Motor neuron (in vitro differentiated cells): ENCODE measurements around the gene PARD3B. TPM values are rescaled to one million over a fixed set of nuclear protein-coding genes. Genes with fewer than 3 reads are reported as not detected.
A peak's percentile ranks its signal among the peaks of the same experiment; 100 is the strongest.

ENCODE experiments used
- ATAC-seq, 8 experiments: fragments of 200-7000 bp; cut with Tn5 transposase; replicated peaks in 6 of 8; 2 replicates each; pipeline ENCODE4 v1.8.0; 2021; ENCODE audit warnings: mild to moderate bottlenecking in 8 of 8, moderate library complexity in 8 of 8
- H3K27ac ChIP-seq, 2 donors: fragments of 250-450 bp; sonication (Bioruptor Pico); 2 replicates each; pipeline ENCODE4 v1.9.0; 2021; ENCODE audit warnings: antibody characterized with exemption in 2 of 2, mild to moderate bottlenecking in 2 of 2, moderate library complexity in 1 of 2
- H3K4me1 ChIP-seq, 2 donors: fragments of 250-450 bp; sonication (Bioruptor Pico); replicated peaks in 1 of 2; 2 replicates each; pipeline ENCODE4 v1.6.1; 2021; ENCODE audit warnings: antibody characterized with exemption in 2 of 2, mild to moderate bottlenecking in 2 of 2, moderate library complexity in 1 of 2
- H3K4me3 ChIP-seq, 5 donors: fragments of 250-450 bp; sonication (Bioruptor Pico); 2 replicates each; pipeline ENCODE4 v1.9.0; 2021; ENCODE audit warnings: antibody characterized with exemption in 5 of 5, mild to moderate bottlenecking in 5 of 5, moderate library complexity in 4 of 5
- WGBS, 10 experiments: fragments of 450-650 bp; shearing (Covaris generic); methylation state at CpG; one replicate each; pipeline ENCODE4 v1.0.0; 2022; 5-methylcytosine and 5-hydroxymethylcytosine counted together
- in situ Hi-C, 9 experiments: fragments of 400-800 bp; cut with MboI; loops; one replicate each; pipeline ENCODE4 v1.15.0; 2021; ENCODE audit warnings: low sequenced_read_pairs in 9 of 9, low pct_unique_long_range_greater_than_20kb in 2 of 9; ENCODE audit not compliant: unreplicated experiment in 9 of 9
- total RNA-seq, 8 experiments: library from RNA; unstranded; fragments of 300-600 nt; gene quantifications; 2 replicates each; pipeline versions ENCODE4 v1.2.3 to v1.2.4, GENCODE V29; 2022

PARD3B gene
- total RNA-seq, 8 experiments from 2014 or later = 3.1 to 24.3 (median 10.4) TPM

DNA sequence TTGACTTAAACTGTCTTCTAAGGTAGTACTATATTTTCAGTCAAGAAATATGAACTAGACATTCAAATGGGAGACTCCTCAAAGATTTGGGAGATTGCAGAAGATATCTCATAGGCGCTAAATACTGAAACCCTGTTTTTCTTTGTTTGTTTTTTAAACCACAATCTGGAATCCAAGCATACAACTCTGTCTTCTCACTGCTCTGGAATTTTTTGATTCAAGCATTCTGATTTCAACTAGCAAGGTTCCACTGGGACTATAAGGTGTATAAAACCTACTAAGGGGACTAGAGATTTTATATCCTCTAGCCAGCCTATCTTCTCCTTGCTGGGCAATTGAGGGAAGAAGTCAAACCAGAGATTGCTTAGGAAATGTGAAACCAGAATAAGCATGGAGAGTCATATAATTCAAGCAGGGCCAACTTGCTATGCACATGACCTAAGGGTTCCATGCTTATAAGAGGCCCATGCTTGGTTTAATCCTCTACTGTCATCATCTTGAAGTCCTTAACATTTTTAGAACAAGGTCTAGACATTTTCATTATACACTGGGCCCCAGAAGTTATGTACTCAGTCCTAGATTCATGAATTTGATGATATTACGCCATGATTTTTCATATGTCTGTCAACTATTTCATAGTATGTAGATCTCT, 405.5 kb downstream of the PARD3B start:
- no peak overlapping the region for H3K27ac ChIP-seq

DNA sequence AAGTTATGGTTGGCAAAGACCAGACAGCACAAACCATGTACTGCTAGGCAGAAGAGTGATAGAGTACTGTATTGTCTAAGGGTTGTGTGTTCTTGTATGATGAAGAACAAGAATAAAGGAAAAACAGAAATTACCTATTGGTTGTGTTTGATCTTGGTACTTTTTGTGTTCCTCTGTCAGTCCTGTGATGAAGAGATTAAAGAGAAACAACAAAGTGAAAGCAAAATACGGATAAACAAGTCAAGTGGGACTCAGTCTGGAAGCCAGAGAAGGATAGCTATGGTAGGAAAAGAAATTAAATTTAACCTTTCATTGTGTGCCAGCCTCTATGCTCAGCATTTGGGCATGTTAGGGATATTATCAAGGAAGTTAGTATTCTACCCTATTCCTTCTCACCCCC, 413.1 kb downstream of the PARD3B start:
- Histone ChIP-seq H3K4me1 (no peaks in the 10 kb centered on the region), H3K27ac (no peak overlapping the region), H3K4me3 (no peak overlapping the region)
- 38 to 100% (median 75%) methylated on average over 1 of the region's 1 CpG; no CpG with 5 or more reads in 2 of the 10 experiments for WGBS, 10 experiments
- in situ Hi-C loops = no loop called here
- ATAC-seq = no peak

More for the DNA sequence above, 405.5 kb downstream of the PARD3B start:
- H3K4me1 ChIP-seq = peaks cover 0 to 11% of the 10 kb centered on the region in 2 donors
- peak in 3 of 8 experiments; percentile 7 to 97 (median 75) for ATAC-seq
- H3K4me3 ChIP-seq = no peak overlapping the region
- in situ Hi-C loops = no loop called here
- WGBS, 10 experiments = 88 to 100% (median 100%) methylated on average over 1 to 2 of the region's 2 CpGs; no CpG with 5 or more reads in 1 of the 10 experiments

DNA sequence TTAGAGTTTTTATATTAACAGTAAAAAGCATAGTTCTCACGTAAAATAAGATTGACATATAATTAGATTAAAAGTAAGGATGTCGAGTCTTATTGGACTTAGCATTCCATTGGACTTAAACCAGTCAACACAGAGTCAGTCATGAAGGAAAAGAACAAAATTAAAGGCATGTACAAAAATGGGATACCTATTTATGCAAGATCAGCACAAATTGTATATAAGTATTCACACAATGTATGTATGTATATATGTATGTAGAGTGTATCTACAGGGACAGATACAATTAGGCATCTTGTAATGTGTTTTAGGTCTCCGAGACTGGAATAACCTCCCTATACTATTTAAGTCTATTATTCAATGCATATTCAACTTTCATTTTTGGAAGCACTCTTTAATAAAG, 419.1 kb downstream of the PARD3B start:
- H3K4me1 ChIP-seq = peaks cover 0 to 5% of the 10 kb centered on the region in 2 donors
- no peak overlapping the region for H3K27ac ChIP-seq
- in situ Hi-C loops = no loop called here
- no peak for ATAC-seq
- 92 to 100% (median 100%) methylated on average over 1 to 3 of the region's 3 CpGs for WGBS, 10 experiments
- H3K4me3 ChIP-seq = no peak overlapping the region

DNA sequence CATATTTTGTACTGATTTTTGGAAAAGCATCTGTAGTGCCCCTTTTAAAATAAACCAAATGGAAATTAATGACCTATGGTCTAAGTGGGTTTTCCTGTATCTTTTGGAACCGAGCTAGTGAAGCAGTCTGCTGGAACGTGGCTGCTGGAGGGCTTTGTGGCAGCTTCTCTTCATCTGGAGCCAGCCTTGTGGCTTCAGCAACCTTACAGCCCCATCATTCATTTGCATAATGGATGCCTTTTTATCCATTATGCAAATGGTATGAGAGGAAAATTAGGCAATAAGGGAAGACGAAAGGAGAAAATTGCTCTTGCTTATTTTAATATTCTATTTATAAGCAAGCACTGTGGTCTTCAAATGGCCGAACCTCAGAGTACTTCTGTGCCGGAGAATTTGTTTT, 421.0 kb downstream of the PARD3B start:
- peak in 1 of 8 experiments; percentile 88 for ATAC-seq
- WGBS, 10 experiments = 0 to 100% (median 82%) methylated on average over 1 to 5 of the region's 5 CpGs
- Histone ChIP-seq H3K4me3 (no peak overlapping the region), H3K4me1 (peaks cover 0 to 5% of the 10 kb centered on the region in 2 donors), H3K27ac (no peak overlapping the region)
- in situ Hi-C loops = no loop called here

DNA sequence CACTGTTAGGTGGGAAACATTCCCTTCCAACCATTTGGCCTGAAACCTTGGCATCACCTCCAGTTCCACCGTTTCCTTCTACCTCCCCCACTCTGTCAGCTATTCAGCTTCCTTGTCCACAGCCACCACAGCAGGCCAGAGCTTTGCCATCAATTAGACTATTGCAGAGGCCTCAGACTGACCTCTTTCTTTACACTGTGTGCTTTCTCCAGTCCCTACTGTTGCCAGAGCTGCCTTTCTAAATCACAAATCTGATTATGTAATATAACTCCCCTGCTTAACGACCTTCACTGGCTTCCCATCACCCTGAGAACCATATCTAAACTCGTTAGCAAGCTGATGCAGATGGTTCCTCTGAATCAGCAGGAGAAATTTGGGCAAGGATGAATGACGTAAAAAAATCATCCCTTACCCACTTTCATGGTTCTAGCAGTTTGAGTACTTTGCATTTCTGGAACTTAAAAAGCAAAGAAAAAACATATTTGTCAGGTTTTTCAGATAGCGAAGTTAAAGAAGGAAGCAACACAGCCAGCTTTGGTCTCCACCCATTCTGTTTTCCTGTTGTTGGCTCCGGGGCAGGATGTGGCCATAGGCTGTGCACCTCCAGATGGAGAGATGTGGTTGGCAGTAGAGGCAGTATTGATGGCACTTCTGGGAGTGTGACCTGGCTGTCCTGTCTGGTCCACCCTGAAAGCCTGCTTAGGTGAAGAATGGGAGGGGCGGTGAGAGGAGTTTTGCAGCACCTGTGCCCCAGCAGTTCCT, 422.1 kb downstream of the PARD3B start:
- ATAC-seq = peak in 3 of 8 experiments; percentile 28 to 67 (median 42)
- in situ Hi-C loops = no loop called here
- no peak overlapping the region for H3K27ac ChIP-seq
- no peak overlapping the region for H3K4me3 ChIP-seq
- WGBS, 10 experiments = 43 to 92% (median 73%) methylated on average over 2 to 5 of the region's 7 CpGs; no CpG with 5 or more reads in 2 of the 10 experiments
- peaks cover 0 to 5% of the 10 kb centered on the region in 2 donors for H3K4me1 ChIP-seq

DNA sequence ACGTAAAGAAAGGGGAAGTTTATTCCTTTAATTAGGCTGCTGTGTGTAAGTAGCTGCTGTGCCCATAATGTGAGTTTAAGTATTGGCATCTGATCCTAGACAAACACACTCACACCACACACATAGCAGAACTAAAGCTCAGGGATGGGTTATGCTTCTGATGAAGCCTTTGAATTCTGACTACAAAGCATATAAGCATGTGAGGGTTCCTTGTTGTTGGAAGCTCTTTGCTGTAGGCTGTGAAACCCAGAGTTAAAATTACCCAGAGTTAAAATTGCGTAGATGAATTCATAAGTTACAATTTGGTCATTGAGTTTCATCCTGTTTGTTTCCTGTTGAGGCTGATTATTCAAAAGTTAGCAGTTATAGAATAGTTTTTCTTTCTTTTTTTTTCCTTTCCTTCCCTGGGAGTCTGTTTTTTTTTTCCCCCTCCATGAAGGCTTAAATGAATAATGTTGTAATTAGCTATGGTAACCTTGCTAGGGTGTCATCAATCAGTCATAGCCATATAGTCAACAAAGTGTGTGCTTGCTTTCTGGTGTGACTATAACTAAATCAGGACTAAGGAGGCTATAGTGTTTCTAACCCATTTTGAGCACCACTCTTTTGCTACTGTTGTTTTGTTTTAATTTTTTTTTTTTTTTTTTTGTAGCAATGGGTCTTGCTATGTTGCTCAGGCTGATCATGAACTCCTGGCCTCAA, 426.1 kb downstream of the PARD3B start:
- ATAC-seq = peak in 1 of 8 experiments; percentile 27
- WGBS, 10 experiments = 50 to 100% (median 76%) methylated on average over 1 to 2 of the region's 2 CpGs
- Histone ChIP-seq H3K27ac (no peak overlapping the region), H3K4me3 (no peak overlapping the region), H3K4me1 (peaks cover 2 to 19% of the 10 kb centered on the region in 2 donors)
- in situ Hi-C loops = no loop called here

DNA sequence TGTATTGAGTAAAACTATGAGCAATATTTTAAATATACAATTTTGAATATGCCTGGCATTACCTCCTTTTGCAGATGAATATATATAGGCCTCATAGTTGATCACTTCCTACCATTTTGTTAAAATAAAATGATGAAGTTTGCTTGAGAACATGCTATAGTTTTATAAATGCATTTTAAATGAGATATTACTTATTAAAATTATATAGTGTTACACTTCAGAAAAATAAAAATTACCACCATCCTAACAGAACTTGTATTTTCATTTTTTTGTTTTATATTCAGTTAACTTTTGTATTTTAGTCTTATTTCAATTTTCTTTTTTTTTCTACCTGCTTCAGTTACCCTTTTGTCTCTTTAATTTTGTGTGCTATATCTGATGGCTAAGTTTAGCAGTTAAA, 426.9 kb downstream of the PARD3B start:
- Histone ChIP-seq H3K4me1 (peaks cover 2 to 16% of the 10 kb centered on the region in 2 donors), H3K4me3 (no peak overlapping the region), H3K27ac (no peak overlapping the region)
- no peak for ATAC-seq
- in situ Hi-C loops = no loop called here

DNA sequence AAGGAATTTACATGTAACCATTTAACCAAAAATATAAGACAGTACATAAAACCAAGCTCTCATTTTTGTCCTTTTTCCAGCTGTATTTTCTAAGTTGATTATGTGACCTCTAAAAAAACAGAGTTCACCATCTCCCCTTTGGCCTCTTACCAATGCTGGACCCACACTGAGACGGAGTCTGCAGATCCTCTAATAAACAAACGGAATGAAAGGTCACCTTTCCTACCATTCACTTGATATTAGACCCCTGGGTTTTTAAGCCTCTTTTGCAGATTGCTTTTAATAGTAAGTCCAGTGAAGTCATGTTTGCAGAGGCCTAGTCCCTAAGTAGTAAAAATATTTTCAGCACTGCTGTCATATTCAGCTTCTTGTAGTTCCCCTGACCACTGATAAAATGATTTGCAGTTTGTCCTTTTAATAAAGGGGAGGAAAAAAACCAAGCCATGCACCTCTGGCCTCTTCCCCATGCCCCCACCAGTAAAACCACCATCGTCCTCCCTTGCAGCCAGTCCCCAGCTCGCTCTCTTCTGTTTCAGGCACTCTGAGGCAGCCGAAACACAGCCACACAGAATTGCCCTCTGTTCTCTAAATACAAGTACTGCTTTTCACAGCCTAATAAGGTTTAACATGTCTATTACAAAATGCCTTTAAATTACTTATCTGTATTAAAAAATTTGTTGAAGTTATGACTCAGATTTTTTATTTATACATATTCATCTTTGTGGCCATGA, 427.5 kb downstream of the PARD3B start:
- Histone ChIP-seq H3K4me1 (peaks cover 2 to 14% of the 10 kb centered on the region in 2 donors), H3K27ac (no peak overlapping the region), H3K4me3 (no peak overlapping the region)
- in situ Hi-C loops = no loop called here
- 26 to 96% (median 60%) methylated on average over 1 to 5 of the region's 5 CpGs; no CpG with 5 or more reads in 1 of the 10 experiments for WGBS, 10 experiments
- ATAC-seq = peak in 3 of 8 experiments; percentile 28 to 86 (median 34)

DNA sequence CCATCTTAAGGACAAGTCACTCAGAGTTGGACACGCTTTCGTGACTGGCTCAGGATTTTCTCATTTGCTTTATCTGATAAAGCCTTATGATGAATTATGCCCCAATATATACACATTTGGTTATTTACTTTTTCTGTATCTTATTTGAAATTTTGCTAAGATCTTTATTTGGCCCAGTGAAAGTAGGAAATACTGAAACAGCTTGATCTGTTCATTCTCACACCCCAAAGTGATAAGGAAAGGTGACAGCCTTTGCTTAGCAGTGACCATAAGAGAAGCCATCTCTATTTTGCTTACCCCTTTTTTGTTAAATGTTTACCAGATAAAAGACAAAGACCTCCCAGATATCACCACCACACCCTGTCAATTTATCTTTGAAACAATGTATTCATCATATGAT, 428.3 kb downstream of the PARD3B start:
- H3K4me1 ChIP-seq = peaks cover 2 to 14% of the 10 kb centered on the region in 2 donors
- in situ Hi-C loops = no loop called here
- peak in 1 of 8 experiments; percentile 46 for ATAC-seq
- WGBS, 10 experiments = 20 to 94% (median 60%) methylated on average over 1 to 2 of the region's 2 CpGs; no CpG with 5 or more reads in 2 of the 10 experiments
- no peak overlapping the region for H3K4me3 ChIP-seq
- H3K27ac ChIP-seq = no peak overlapping the region

DNA sequence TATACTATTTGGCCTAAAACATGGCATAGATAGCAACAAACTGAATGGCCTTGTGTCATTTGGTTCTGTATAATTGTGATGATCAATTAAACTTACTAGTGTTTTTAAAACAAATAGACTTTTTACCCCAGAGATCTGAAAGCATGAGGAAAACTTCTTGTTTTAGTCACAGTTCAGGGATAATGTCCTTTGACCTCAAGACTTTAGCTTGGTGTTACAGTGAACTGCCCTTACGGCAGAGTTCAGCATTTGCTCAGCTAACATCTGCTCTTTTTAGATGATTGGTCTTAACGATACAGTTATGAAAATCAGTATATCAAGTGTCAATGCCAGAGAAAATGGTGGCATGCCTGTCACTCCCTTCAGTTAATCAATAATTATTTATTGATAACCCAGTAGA, 429.2 kb downstream of the PARD3B start:
- Histone ChIP-seq H3K27ac (no peak overlapping the region), H3K4me1 (peaks cover 2 to 14% of the 10 kb centered on the region in 2 donors), H3K4me3 (no peak overlapping the region)
- ATAC-seq = no peak
- in situ Hi-C loops = no loop called here
- WGBS, 10 experiments = 72 to 100% (median 97%) methylated on average over 1 to 2 of the region's 2 CpGs; no CpG with 5 or more reads in 2 of the 10 experiments

DNA sequence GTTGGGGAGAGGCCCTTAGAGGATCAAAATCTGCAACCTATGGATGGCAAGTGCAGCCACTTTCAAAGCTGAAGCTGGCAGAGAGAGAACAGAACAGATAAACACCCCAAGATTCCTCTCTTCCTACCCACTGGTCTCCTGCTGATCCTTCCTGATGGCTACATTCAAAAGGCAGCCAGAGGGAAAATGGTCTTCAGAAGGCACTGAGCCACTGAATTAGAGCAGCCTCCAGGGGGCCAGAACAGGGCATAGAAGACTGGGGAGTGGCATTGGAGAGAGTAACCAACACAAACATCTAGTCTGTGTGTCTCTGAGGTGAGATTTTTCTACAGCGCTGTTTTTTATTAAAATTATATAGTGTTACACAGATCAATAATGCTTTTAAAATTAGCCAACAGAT, 432.6 kb downstream of the PARD3B start:
- H3K4me1 ChIP-seq = peaks cover under 1 to 18% of the 10 kb centered on the region in 2 donors
- no peak overlapping the region for H3K4me3 ChIP-seq
- WGBS, 10 experiments = 0 to 83% (median 0%) methylated on average over 1 of the region's 1 CpG; no CpG with 5 or more reads in 3 of the 10 experiments
- H3K27ac ChIP-seq = no peak overlapping the region
- no peak for ATAC-seq
- in situ Hi-C loops = no loop called here

DNA sequence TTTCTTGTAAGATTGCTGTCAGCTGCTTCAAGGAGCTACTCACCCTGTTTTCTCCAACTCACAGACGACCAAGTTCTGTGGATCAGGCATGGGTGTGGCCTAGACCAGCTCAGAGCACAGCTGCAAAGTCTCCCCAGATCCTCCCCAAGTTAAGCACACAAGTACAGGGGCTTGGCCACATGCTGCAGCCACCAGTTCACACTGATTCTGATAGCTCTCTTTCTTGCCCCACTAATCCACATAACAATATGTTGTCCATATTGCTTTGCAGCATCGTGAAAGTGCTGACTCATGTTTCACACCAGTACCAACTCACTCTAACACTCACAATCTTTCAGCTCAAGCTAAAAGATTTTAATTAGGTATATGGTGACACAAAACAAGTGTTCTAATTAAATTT, 437.0 kb downstream of the PARD3B start:
- ATAC-seq = peak in 7 of 8 experiments; percentile 23 to 97 (median 61)
- Histone ChIP-seq H3K27ac (no peak overlapping the region), H3K4me1 (peaks cover 0 to 12% of the 10 kb centered on the region in 2 donors), H3K4me3 (no peak overlapping the region)
- 11 to 33% (median 24%) methylated on average over 1 to 2 of the region's 2 CpGs; no CpG with 5 or more reads in 3 of the 10 experiments for WGBS, 10 experiments
- in situ Hi-C loops = no loop called here
